GM23248 (cell line): ENCODE results near the gene NCK2. TPM values are rescaled to one million over a fixed set of nuclear protein-coding genes. Genes with fewer than 3 reads are reported as not detected.

Experiments
- DNase-seq: peaks from one replicate; pipeline ENCODE4 v3.0.0-alpha.2; 2015
- H2AFZ ChIP-seq: fragments of 200-600 bp; sonication (generic); 2 replicates; pipeline ENCODE4 v1.6.1; 2016; ENCODE audit warnings: antibody characterized with exemption
- H3F3A ChIP-seq: fragments of 200-600 bp; sonication (generic); 2 replicates; pipeline ENCODE4 v1.6.1; 2016; ENCODE audit warnings: mild to moderate bottlenecking, antibody characterized with exemption, mixed run types; ENCODE audit not compliant: insufficient read depth
- H3K27ac ChIP-seq: fragments of 200-600 bp; sonication (generic); 2 replicates; pipeline ENCODE4 v1.5.1; 2016; ENCODE audit warnings: mild to moderate bottlenecking
- H3K27me3 ChIP-seq: fragments of 200-600 bp; sonication (generic); replicated peaks from 2 replicates; pipeline ENCODE4 v1.6.1; 2016; ENCODE audit warnings: mild to moderate bottlenecking; ENCODE audit not compliant: insufficient read depth
- H3K36me3 ChIP-seq: fragments of 200-600 bp; sonication (generic); 2 replicates; pipeline ENCODE4 v1.6.1; 2016; ENCODE audit warnings: low read depth, mild to moderate bottlenecking
- H3K4me1 ChIP-seq: fragments of 200-600 bp; sonication (generic); 2 replicates; pipeline ENCODE4 v1.6.1; 2016; ENCODE audit warnings: mild to moderate bottlenecking; ENCODE audit not compliant: insufficient read depth
- H3K4me2 ChIP-seq: fragments of 200-600 bp; sonication (generic); one replicate; pipeline ENCODE4 v1.6.1; 2016; ENCODE audit warnings: mild to moderate bottlenecking; ENCODE audit not compliant: unreplicated experiment
- H3K4me3 ChIP-seq: fragments of 200-600 bp; sonication (generic); 2 replicates; pipeline ENCODE4 v1.5.1; 2016; ENCODE audit warnings: mild to moderate bottlenecking
- H3K79me2 ChIP-seq: fragments of 200-600 bp; sonication (generic); 2 replicates; pipeline ENCODE4 v1.6.1; 2016; ENCODE audit warnings: mild to moderate bottlenecking; ENCODE audit not compliant: insufficient read depth
- H3K9ac ChIP-seq: fragments of 200-600 bp; sonication (generic); 2 replicates; pipeline ENCODE4 v1.6.1; 2016; ENCODE audit warnings: mild to moderate bottlenecking
- H3K9me2 ChIP-seq: fragments of 200-600 bp; sonication (generic); 2 replicates; pipeline ENCODE4 v1.6.1; 2016; ENCODE audit warnings: mixed run types, mild to moderate bottlenecking, moderate library complexity; ENCODE audit not compliant: insufficient read depth
- H3K9me3 ChIP-seq: fragments of 200-600 bp; sonication (generic); one replicate; pipeline ENCODE4 v1.6.1; 2017; ENCODE audit warnings: low read depth
- H4K20me1 ChIP-seq: fragments of 200-600 bp; sonication (generic); 2 replicates; pipeline ENCODE4 v1.6.0; 2016; ENCODE audit not compliant: insufficient read depth
- EZH2 ChIP-seq: fragments of 200-600 bp; sonication (generic); IDR thresholded peaks from 2 replicates; pipeline ENCODE4 v1.6.1; 2018; ENCODE audit warnings: antibody characterized with exemption, mild to moderate bottlenecking; ENCODE audit not compliant: insufficient read depth, poor library complexity, severe bottlenecking
- EZH2phosphoT487 ChIP-seq: fragments of 200-600 bp; sonication (generic); IDR thresholded peaks from 2 replicates; pipeline ENCODE4 v1.6.1; 2018; ENCODE audit warnings: antibody characterized with exemption, moderate library complexity, mild to moderate bottlenecking, low read depth; ENCODE audit not compliant: insufficient read depth
- WGBS, 2 experiments: methylation state at CpG; one replicate each; pipeline ENCODE4 v1.1.6; 2015 to 2017; ENCODE audit warnings: low lambda C conversion rate in 2 of 2, low coverage in 1 of 2; ENCODE audit errors: missing lambda C conversion rate in 2 of 2; 5-methylcytosine and 5-hydroxymethylcytosine counted together
- in situ Hi-C: fragments of 300-500 bp; cut with MboI; formaldehyde crosslinking; loops from 2 replicates; pipeline ENCODE4 v1.15.0; 2020
- polyA plus RNA-seq: library from polyadenylated mRNA; unstranded; fragments of >200 nt; fragmentation: Nextera tagmentation; extraction: Ambion mirVana; gene quantifications from 2 replicates; pipeline ENCODE4 v1.2.1, GENCODE V29; 2016
- total RNA-seq: library from RNA; depleted of rRNA; stranded (reverse); fragments of >200 nt; shearing (Covaris generic); gene quantifications from 2 replicates; pipeline ENCODE4 v1.2.3, GENCODE V29; 2014

The NCK2 gene
- total and polyA plus RNA-seq, 2 experiments from 2014 or later: 5.1 to 25.2 TPM

- no peak overlapping the region for H3K27ac ChIP-seq
- no peak for DNase-seq
- H3K4me2 ChIP-seq: no peak overlapping the region
- no peak overlapping the region for H3K9ac ChIP-seq
- no peak overlapping the region for H2AFZ ChIP-seq
- no peaks in the 10 kb centered on the region for H4K20me1 ChIP-seq
- no peaks in the 10 kb centered on the region for H3F3A ChIP-seq
- in situ Hi-C loops: no loop called here
- H3K27me3 ChIP-seq: peaks cover 5% of the 10 kb centered on the region; the same call in 1 of the 2 replicates
- no peaks in the 10 kb centered on the region for H3K36me3 ChIP-seq
- no peaks in the 10 kb centered on the region for H3K9me3 ChIP-seq
- H3K4me1 ChIP-seq: no peaks in the 10 kb centered on the region
- H3K79me2 ChIP-seq: no peaks in the 10 kb centered on the region
- TF ChIP-seq EZH2phosphoT487 (no peak), EZH2 (no peak)
- H3K4me3 ChIP-seq: no peak overlapping the region
- H3K9me2 ChIP-seq: no peaks in the 10 kb centered on the region
- WGBS, 2 experiments: 51 to 53% methylated on average over 6 of the region's 6 CpGs
These were observed 192.9 kb downstream of the NCK2 start for GRCh38 chr2:105937498-105938097.
